ENCODE results near the gene AGBL1.

DNA sequence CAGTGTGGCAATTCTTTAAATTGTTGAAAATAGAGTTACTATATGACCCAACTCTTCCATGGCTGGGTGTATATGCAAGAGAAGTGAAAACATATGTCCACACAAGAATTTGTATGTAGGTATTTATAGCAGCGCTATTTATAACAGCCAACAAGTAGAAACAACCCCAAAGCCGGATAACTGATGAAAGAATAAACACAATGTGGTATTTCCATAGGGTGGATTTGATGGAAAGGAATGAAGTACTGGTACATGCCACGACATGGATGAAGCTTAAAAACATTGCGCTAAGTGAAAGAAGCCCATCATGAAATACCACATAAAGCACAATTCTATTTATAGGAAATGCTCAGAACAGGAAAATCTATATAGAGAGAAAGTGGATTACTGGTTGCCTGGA, 554.5 kb downstream of the AGBL1 start:
- TF ChIP-seq, protein P1, sequence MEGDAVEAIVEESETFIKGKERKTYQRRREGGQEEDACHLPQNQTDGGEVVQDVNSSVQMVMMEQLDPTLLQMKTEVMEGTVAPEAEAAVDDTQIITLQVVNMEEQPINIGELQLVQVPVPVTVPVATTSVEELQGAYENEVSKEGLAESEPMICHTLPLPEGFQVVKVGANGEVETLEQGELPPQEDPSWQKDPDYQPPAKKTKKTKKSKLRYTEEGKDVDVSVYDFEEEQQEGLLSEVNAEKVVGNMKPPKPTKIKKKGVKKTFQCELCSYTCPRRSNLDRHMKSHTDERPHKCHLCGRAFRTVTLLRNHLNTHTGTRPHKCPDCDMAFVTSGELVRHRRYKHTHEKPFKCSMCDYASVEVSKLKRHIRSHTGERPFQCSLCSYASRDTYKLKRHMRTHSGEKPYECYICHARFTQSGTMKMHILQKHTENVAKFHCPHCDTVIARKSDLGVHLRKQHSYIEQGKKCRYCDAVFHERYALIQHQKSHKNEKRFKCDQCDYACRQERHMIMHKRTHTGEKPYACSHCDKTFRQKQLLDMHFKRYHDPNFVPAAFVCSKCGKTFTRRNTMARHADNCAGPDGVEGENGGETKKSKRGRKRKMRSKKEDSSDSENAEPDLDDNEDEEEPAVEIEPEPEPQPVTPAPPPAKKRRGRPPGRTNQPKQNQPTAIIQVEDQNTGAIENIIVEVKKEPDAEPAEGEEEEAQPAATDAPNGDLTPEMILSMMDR (optimal IDR thresholded peaks at IDR 0.05 in 1 of 3, IDR thresholded peaks at IDR 0.05 in 1 of 3, conservative IDR thresholded peaks at IDR 0.05 in 1 of 3; ENCODE audit: extremely low read depth in 1 of 3, insufficient read depth in 2 of 3, low read length in 3 of 3), result no peak
- no peak for TF ChIP-seq EZH2 (IDR thresholded peaks at IDR 0.05; ENCODE audit: low read length)
